HG03159 (cell line): ENCODE measurements around the gene IL27RA.

Source experiments
- ATAC-seq: cut with Tn5 transposase; IDR thresholded peaks from one replicate; pipeline ENCODE4 v1.9.1; 2021; ENCODE audit warnings: mild to moderate bottlenecking, moderate library complexity; ENCODE audit not compliant: unreplicated experiment

IL27RA gene

DNA sequence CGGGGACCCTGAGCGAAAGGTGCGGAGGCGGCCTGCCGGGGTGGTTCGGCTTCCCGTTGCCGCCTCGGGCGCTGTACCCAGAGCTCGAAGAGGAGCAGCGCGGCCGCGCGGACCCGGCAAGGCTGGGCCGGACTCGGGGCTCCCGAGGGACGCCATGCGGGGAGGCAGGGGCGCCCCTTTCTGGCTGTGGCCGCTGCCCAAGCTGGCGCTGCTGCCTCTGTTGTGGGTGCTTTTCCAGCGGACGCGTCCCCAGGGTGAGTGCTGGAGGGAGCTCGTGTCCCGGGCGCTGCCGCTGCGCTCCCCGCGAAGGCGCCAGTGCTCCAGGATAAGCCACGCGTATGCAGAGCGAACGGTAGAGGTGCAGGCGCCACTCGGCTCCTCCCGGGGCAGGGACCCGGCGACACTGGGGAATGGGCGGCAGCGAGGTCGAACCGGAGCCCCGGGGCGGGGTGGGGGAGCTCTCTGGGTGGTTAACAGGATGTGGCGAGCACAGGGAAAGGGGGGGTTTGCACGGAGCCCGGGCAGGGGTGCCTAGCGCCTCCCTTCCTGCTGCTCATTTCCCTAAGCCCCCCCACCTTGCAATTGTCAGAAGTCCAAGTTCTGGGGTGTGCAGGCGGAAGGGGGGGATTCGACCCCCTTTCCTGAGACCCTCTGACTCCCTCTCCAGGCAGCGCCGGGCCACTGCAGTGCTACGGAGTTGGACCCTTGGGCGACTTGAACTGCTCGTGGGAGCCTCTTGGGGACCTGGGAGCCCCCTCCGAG lies at the start of gene IL27RA:
TSS of gene IL27RA (plus strand) at position 44 of the 762 bp plus-strand sequence. CDS start at position 155, 111 bp downstream.
- no peak for ATAC-seq

DNA sequence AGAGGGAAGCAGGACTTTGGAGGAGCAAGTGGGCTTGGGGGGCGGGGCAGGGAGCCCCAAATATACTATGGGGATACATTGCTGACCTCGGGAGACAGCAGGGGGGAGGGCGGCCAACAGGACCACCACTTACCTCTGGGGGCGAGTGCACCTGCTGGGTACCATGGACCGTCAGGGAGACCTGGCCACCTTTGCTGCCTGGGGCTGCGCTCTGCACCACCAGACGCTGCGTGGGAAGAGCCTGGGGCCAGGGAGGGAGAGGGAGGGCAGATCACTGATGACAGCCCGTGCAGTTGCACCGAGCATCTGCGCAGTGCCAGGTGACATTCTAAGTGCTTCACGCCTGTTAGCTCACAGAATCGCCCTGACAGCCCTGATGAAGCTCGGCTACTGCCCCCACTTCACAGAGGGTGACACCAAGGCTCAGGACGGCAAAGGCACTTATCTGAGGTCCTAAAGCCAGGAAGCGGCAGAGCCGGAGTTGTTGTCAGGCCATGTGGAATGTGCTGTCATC lies 49.5 kb upstream of the IL27RA start:
- no peak for ATAC-seq

DNA sequence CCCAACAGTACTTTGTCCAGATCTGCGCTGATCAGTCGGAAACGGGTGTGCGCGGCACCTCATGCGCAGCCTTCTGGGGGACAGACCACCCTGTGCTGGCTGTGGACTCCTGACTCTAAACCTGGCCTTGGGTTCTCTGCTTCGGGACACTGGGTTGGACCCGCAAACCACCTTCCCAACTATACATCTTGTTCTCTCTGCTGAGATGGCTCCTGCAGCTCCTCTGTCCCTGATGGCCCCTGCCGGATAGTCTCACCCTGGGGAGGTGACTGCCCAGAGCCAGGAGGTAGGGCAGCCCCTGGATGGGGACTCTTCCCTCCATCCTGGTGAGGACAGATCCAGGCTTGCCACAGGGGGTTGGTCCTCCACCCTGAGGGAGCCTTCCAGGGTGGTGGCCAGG lies 48.8 kb upstream of the IL27RA start:
- no peak for ATAC-seq

DNA sequence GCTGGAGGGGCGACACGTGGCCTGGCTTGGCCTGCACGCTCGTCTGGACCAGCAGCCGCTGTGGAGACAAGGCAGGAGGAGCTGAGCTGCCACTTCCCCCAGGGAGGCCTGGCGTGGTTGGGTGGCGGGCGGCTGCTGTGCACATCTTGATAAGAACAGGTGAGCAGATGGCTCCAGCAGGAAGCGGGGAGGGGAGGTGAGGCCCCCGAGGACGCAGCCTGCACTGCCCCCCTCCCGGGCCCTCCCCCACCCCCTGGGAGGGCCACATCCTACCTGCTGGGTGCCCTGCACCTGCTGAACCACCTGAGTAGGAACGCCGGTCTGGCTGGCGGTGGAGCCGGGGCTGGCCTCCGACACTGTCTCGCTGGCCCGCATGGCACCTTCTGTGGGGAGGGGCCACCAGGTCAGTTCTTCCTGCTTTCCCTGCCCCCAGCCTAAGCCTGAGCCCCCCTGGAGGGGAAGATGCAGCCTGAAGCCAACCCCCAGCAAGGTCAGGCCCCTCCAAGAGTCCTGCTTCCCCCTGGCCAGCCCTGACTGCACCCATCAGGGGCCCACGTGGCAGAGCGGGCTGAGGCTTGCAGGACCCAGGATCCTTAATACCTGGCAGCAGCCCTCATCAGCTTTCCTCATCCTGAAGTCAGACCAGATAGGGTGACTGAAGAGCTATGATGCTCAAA lies 48.2 kb upstream of the IL27RA start:
- ATAC-seq: no peak

DNA sequence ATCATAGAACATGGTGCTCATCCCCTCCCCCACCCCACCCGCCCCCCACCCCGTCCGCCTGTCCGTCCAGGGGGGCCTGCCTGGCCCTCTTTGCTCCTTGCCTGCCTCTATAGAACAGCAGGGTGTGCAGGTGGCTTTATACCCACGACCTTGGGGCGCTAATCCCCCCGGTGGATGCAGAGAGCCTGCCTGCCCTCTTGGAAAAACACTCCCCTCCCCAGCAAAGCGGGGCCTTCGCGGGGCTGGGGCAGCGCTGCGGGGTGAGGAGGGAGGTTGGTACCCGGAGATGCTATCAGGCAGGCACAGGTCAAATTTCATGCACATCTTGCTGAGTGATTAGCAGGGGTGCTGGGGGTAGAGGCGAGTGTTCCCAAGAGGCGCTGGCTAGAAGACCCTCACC lies 47.4 kb upstream of the IL27RA start:
- no peak for ATAC-seq

DNA sequence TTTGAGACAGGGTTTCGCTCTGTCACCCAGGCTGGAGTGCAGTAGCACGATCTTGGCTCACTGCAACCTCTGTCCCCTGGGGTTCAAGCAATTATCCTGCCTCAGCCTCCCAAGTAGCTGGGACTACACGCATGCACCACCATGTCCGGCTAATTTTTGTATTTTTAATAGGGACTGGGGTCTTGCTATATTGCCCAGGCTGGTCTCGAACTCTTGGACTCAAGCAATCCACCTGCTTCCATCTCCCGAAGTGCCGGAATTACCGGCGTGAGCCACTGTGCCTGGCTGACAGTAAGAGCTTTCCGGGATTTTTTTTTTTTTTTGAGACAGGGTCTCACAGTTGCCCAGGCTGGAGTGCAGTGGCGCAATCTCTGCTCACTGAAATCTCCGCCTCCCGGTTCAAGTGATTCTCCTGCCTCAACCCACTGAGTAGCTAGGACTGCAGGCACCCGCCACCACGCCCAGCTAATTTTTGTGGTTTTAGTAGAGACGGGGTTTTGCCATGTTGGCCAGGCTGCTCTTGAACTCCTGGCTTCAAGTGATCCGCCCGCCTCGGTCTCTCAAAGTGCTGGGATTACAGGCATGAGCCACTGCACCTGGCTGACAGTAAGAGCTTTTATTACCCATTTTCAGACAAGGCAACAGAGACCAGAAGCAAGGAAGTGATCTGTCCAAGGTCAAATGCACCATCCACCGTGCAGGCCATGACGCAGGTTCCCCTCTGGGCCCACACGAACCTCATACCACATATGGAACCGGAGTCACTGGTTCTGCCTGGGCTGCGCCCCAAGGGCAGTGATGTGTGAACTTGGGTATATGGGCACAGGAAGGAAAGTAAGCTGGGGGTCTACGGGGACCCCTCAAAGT lies 46.5 kb upstream of the IL27RA start:
- ATAC-seq: no peak

DNA sequence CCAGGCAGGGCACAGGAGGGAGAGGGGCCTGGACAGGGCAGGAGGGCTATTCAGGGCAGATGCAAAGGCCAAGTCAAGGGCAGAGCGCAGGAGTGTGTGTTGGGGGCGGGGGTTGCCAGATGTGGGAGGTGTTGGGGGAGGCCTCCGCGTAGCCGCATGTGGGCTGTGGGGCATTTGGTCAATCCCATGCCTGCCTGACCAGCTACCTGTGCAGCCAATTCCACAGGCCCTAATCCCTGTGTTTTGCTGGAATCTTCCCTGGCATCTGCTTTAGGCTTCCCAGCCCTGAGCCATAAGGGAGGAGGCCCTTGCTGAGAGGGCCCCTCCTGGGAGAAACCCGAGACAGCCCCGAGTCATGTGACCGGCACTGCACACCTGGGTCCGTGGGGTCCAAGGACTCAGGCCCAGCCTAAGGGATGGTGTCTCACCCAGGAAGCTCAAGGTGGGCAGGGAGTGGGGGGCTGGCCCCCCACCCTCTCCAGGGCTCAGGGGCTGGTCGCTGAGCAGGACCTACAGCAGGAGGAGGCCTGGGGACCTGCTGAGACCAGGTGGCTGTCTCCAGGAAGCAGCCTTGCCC lies 45.7 kb upstream of the IL27RA start:
- no peak for ATAC-seq

DNA sequence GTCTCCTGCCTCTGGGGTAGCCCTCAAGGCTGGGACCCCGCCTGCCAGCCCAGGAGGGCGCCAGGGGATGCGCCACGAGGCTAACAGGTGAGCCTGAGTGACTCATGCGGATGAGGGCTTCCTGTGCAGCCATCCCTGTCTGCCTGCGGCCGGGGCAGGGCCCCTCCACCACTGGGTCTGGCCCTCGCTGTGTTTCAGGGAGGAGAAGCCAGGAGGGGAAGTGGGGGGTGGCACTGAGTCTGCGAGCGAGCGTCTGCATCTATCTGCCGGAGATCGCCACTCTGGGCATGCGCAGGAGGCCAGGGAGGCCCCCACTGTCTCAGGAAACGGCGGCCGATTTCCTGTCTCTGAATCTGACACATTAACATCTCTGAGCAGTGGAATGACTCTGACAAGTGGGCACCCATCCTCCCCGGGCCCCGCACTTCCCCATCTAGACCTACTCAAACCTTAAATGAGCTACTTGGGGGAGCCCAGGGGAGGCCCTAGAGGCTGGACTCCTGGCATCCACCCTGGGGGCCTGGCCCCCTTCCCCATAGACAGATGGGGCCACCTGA lies 45.1 kb upstream of the IL27RA start:
- ATAC-seq: peak; percentile 81

DNA sequence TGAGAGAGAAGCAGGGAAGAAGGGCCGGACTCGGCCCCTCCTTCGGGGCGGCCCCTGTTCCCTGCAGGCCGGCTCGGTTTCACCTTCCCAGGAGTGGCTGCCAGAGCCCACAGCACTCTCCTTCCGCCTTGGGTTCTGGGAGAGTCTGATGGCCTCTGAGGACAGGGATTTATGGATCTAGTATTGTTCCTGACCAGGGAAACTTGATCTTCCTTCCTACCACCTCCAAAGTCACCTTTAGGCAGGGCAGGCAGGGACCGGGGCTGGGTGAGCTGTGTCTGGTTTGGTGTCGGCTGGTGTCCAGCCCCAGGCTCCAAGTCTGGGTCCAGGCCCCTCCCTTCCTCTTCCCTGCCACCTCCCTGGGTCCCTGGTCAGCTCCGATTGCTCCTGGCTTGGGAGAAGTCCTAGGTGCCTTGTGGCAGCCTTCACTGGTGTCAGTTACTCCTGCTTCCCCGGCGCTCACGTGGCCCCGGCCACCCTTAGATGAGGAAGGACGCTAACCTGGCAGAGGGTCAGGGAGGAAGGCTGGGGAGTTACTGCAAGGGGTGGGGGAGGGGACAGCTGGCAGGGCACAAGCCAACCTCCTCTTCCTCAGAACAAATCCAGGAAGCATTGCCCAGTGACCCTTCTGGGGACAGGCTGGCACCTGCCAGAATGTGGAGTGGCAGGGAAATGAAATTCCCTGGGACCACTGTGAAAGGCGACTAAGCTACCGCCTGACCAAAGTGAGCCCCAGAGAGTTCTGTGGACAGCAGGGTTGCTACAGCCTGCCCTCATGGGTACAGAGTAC lies 44.3 kb upstream of the IL27RA start:
- no peak for ATAC-seq

DNA sequence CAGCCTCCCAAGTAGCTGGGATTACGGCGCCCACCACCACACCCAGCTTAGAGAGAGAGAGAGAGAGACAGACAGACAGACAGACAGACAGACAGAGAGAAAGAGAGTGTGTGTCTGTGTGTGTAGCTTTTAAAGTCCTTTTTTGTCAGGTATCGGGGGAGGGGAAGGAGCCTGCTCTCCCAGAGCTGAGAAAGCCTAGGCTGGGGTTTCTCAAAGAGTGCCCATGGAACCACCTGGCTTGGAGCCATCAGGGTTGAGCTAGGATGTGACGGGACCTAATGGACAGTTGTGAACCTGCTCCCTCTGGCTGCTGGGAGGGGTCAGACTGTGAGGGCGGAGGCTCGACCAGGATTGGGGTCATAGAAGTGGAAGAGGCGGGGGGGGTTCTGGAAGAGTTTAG lies 42.1 kb upstream of the IL27RA start:
- ATAC-seq: no peak

DNA sequence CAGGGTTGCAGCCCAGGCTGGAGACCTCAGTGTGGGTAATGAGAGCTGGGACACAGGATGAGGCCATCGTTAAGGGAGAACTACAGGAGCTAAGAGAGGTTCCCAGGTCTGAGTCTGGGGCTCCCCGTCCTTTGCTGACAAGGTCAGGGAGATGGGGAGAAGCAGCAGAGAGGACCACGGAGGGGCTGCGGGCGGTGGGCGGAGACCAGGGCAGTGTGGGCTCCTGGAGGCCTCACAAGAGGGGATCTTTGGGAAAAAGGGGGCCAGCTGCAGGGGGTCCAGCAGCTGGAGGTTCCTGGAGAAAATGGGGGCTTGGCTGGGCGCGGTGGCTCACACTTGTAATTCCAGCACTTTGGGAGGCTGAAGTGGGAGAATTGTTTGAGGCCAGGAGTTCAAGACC lies 41.5 kb upstream of the IL27RA start:
- no peak for ATAC-seq

DNA sequence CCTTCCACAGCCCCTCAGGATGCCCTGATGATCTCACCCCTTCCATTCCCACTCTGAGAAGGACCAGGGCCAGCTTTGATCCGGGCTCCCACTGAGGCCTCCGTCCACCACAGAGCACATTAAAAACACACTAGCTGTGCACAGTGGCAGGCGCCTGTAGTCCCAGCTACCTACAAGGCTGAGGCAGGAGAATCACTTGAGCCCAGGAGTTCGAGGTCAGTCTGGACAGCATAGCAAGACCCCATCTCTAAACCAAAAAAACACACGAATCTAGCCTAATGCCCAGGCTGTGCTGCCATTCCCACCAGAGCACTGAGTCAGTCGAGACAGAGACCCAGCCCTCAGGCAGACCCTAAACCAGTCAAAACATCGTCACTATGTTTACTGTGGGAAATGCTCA lies 39.5 kb upstream of the IL27RA start:
- no peak for ATAC-seq

DNA sequence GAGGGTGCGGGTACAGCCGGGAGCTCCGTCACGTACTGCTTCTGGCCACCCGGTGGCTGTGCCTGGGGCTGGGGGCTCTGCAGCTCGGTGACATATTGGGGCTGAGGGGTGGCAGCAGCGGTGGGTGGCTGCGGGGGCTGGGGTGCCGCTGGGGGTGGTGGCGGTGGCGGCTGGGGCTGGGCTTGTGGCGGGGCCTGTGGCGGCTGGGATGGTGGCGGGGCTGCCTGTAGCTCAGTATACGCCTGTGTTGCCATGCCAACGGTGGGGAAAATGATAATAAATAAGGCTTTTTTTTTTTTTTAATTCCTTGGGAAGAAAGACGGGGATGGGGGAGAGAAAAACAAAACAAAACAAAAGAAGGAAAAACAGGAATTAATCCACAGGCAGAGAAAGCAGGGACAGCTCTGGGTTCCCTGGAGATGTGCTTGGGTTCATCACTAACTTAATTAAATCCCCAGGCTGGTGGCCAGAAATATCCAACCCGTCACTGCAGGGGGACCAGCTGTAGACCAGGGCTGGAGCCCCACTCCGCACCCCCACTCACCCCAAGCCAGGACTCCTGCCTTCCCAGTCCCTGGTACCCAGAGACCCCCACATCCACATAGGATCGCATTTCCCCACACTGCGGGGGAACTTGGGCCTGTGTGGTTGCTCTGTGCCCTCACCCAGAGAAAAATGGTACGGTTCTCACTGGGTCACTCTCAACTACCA lies 37.8 kb upstream of the IL27RA start:
- ATAC-seq: no peak

DNA sequence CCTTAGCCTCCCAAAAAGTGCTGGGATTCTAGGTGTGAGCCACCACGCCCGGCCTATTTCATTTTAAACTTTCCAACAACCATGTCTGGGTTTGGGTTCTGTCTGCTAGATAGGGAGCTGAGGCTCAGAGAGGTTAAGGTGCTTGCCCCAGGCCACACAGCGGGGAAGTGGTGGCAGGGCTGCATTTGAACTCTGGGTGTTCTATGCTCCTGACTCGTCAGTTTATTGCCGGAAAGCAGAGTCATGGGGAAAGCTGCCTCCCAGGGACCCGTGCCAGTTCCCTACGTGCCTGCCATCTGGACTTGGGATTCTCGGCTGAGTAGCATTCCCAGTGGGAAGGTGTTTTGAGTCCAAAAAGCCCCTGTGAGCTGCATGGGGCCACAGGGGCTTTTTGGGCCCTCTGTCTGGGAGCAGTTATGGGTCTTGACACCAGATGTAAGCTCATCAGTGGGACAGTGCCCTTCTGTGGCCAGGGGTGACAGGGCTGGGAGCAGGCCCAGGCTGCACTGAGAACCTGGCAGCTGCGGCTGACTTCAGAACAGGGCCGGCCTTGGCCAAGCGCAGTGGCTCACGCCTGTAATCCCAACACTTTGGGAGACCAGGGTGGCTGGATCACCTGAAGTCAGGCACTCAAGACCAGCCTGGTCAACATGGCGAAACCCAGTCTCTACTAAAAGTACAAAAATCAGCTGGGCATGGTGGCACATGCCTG lies 36.4 kb upstream of the IL27RA start:
- ATAC-seq: no peak

DNA sequence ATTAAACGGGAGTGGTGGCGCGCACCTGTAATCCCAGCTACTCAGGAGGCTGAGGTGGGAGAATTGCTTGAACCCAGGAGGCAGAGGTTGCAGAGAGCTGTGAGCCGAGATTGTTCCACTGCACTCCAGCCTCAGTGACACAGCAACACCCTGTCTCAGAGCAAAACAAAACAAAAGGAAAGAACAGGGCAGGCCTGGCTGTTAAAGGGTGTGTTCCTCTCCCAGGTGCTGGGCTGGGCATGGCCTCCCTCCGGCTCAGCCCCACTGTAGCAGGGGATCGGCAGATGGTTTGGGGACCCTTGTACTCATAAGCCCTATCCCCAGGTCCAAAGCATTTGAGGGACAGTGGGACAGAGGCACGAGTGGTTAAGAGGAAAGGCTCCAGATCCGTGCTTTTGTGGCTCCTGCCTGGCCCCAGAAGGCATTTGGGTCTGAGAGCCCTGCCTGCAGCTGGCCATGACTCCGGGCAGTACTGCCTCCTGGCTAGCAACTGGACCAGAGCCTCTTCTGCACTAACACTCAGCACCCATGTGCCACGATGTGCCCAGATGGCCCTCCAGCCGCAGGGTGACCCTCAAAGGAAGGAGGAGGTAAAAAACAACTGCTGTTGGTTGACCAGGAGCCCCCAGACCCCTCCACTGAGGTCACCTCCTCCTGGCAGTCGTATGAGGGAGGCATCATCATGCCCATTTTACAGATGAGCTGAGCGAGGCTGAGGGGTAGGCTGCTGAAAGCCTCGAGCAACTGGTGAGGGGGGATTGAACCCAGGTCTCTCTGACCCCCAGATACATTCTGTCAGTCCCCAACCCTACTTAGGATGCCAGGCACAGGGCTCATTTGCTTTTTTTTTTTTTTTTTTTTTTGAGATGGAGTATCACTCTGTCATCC lies 35.4 kb upstream of the IL27RA start:
- ATAC-seq: no peak

DNA sequence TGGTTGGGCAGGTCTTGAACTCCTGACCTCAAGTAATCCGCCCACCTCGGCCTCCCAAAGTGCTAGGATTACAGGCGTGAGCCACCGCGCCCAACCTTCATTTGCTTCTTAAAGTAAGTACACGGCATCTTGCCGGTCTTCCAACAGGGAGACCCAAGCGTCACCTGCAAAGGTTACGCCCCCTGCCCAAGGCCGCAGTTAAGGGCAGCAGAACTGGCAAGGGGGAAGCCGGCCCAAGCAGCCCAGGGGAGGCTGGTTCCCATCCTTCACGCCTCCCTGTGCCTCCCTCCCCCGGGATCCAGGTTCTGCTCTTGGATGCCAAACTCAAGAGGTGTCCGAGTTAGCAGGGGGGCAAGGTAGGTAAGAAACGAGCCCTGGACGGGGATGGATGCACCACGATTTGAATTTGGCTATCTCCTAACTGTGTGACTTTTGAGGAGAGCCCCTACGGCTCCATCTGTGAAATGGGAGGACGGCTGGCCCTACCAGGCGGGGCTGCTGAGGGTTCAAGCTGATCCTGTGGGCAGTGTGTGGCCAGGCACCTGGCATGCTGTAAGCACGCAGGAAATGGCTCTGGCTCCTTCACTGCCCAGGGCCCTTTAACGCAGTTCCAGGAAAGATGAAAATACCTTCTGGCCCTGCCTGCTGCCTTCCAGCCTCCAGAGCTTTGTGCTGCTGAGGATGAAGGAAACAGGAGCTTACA lies 34.5 kb upstream of the IL27RA start:
- no peak for ATAC-seq

DNA sequence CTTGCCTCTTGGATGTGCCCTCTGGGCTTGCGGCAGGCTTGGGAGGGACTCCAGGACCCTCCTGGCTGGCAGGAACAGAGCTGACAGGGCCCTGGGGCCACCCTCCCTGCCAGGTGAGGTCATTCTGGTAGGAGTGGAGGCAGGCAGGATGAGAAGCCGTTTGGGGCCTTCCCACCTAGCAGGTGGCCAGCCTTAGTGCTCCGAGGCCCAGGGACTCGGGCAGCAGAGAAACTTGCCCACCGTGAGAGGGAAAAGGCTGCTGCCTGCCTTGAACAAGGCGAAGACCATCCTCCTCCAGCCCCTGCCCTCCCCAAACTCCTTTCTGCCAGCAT lies 34.0 kb upstream of the IL27RA start:
- ATAC-seq: no peak
